Measurements from ENCODE around the gene P3H1.

DNA sequence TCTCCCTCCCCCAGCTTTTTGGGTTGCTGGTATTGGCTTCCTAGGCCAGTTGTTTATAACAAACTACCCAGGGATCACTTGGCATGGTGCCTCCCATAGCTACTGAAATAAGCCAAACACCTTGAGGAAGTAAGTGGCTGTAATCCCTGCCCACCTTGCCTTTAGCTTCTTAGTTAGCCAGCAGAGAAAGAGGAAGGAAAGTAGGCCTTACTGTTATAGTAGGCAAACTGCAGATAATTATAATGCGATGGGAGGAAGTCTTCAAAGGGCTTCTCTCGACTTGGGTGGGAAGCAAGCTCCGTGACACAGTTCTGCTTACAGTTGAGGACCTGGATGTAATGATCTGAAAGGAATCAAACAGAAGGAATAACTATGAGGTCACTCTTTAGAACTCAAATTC lies 8.2 kb downstream of the P3H1 start:
- no peak for TF ChIP-seq EZH2 (IDR thresholded peaks at IDR 0.05; ENCODE audit: borderline replicate concordance)
- TF ChIP-seq, protein P1, sequence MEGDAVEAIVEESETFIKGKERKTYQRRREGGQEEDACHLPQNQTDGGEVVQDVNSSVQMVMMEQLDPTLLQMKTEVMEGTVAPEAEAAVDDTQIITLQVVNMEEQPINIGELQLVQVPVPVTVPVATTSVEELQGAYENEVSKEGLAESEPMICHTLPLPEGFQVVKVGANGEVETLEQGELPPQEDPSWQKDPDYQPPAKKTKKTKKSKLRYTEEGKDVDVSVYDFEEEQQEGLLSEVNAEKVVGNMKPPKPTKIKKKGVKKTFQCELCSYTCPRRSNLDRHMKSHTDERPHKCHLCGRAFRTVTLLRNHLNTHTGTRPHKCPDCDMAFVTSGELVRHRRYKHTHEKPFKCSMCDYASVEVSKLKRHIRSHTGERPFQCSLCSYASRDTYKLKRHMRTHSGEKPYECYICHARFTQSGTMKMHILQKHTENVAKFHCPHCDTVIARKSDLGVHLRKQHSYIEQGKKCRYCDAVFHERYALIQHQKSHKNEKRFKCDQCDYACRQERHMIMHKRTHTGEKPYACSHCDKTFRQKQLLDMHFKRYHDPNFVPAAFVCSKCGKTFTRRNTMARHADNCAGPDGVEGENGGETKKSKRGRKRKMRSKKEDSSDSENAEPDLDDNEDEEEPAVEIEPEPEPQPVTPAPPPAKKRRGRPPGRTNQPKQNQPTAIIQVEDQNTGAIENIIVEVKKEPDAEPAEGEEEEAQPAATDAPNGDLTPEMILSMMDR (IDR thresholded peaks at IDR 0.05; ENCODE audit: poor library complexity) = no peak

Measured in hepatocyte (in vitro differentiated cells).